ENCODE measurements around the gene MAPK6. TPM values are rescaled to one million over a fixed set of nuclear protein-coding genes. Genes with fewer than 3 reads are reported as not detected.

MAPK6 gene
- total RNA-seq, 1 donor from 2014 or later: 91.7 TPM

- H3K9me3 Mint-ChIP-seq (ENCODE audit: low read depth): no peaks in the 10 kb centered on the region
- H3K27me3 Mint-ChIP-seq: no peaks in the 10 kb centered on the region
- no peak for TF ChIP-seq CTCF (IDR thresholded peaks at IDR 0.05; ENCODE audit: unreplicated experiment)
- DNase-seq (ENCODE audit: low spot score, unreplicated experiment): no peak
- no peak overlapping the region for H3K4me3 Mint-ChIP-seq (ENCODE audit: low read depth)
- no peaks in the 10 kb centered on the region for H3K36me3 Mint-ChIP-seq (ENCODE audit: insufficient read depth)
- H3K27ac Mint-ChIP-seq: no peak overlapping the region
- H3K4me1 Mint-ChIP-seq (ENCODE audit: low read depth): peaks cover 21% of the 10 kb centered on the region
Measured at GRCh38 chr15:52016316-52016715, 2.7 kb upstream of the MAPK6 start.

- H3K27me3 Mint-ChIP-seq: no peaks in the 10 kb centered on the region
- peak overlapping the region; percentile 100 for H3K27ac Mint-ChIP-seq
- peak overlapping the region; percentile 96 for H3K4me3 Mint-ChIP-seq (ENCODE audit: low read depth)
- H3K36me3 Mint-ChIP-seq (ENCODE audit: insufficient read depth): no peaks in the 10 kb centered on the region
- no peak for DNase-seq (ENCODE audit: low spot score, unreplicated experiment)
- TF ChIP-seq CTCF (IDR thresholded peaks at IDR 0.05; ENCODE audit: unreplicated experiment): no peak
- H3K4me1 Mint-ChIP-seq (ENCODE audit: low read depth): peaks cover 18% of the 10 kb centered on the region
- H3K9me3 Mint-ChIP-seq (ENCODE audit: low read depth): no peaks in the 10 kb centered on the region
Measured at GRCh38 chr15:52018244-52018643, 775 bp upstream of the MAPK6 start.

- Mint-ChIP-seq H3K27me3 (no peaks in the 10 kb centered on the region), H3K9me3 (ENCODE audit: low read depth) (no peaks in the 10 kb centered on the region), H3K36me3 (ENCODE audit: insufficient read depth) (no peaks in the 10 kb centered on the region), H3K4me3 (ENCODE audit: low read depth) (peak overlapping the region; percentile 96), H3K4me1 (ENCODE audit: low read depth) (peaks cover 21% of the 10 kb centered on the region), H3K27ac (peak overlapping the region; percentile 100)
- TF ChIP-seq CTCF (IDR thresholded peaks at IDR 0.05; ENCODE audit: unreplicated experiment): no peak
- peak; percentile 58 for DNase-seq (ENCODE audit: low spot score, unreplicated experiment)
Measured at GRCh38 chr15:52019394-52020220, 588 bp downstream of the MAPK6 start.

- no peaks in the 10 kb centered on the region for H3K27me3 Mint-ChIP-seq
- H3K9me3 Mint-ChIP-seq (ENCODE audit: low read depth): no peaks in the 10 kb centered on the region
- H3K4me1 Mint-ChIP-seq (ENCODE audit: low read depth): peaks cover 21% of the 10 kb centered on the region
- TF ChIP-seq CTCF (IDR thresholded peaks at IDR 0.05; ENCODE audit: unreplicated experiment): no peak
- DNase-seq (ENCODE audit: low spot score, unreplicated experiment): no peak
- H3K27ac Mint-ChIP-seq: peak overlapping the region; percentile 97
- no peaks in the 10 kb centered on the region for H3K36me3 Mint-ChIP-seq (ENCODE audit: insufficient read depth)
- H3K4me3 Mint-ChIP-seq (ENCODE audit: low read depth): peak overlapping the region; percentile 87
Measured at GRCh38 chr15:52020221-52021085, 1.4 kb downstream of the MAPK6 start.

GRCh38 chr15:52021128-52021671 lies 2.2 kb downstream of the MAPK6 start:
- Mint-ChIP-seq H3K36me3 (ENCODE audit: insufficient read depth) (peaks cover 2% of the 10 kb centered on the region), H3K9me3 (ENCODE audit: low read depth) (no peaks in the 10 kb centered on the region), H3K27ac (peak overlapping the region; percentile 97), H3K4me3 (ENCODE audit: low read depth) (peak overlapping the region; percentile 87), H3K27me3 (no peaks in the 10 kb centered on the region), H3K4me1 (ENCODE audit: low read depth) (peaks cover 21% of the 10 kb centered on the region)
- no peak for DNase-seq (ENCODE audit: low spot score, unreplicated experiment)
- TF ChIP-seq CTCF (IDR thresholded peaks at IDR 0.05; ENCODE audit: unreplicated experiment): peak; percentile 29
